HepG2 (cell line): ENCODE data around the gene LTB4R. TPM values are rescaled to one million over a fixed set of nuclear protein-coding genes. Genes with fewer than 3 reads are reported as not detected.

Source experiments
- ARNT ChIP-seq: fragments of 450-650 bp; IDR thresholded peaks from 2 replicates; pipeline ENCODE4 v1.6.1; 2017
- FOSL2 ChIP-seq: sonication (generic); formaldehyde crosslinking; IDR thresholded peaks from 2 replicates; pipeline ENCODE4 v1.4.0; 2020; ENCODE audit warnings: missing genetic modification reagents
- FOXA3 ChIP-seq: IDR thresholded peaks from 2 replicates; pipeline ENCODE4 v1.6.1; 2016; ENCODE audit warnings: missing genetic modification reagents, missing compliant biosample characterization
- HNF4A ChIP-seq: sonication (generic); formaldehyde crosslinking; IDR thresholded peaks from 2 replicates; pipeline ENCODE4 v1.4.0; 2020; ENCODE audit warnings: missing genetic modification reagents
- NFE2 ChIP-seq: sonication (generic); formaldehyde crosslinking; IDR thresholded peaks from 2 replicates; pipeline ENCODE4 v1.4.0; 2020; ENCODE audit warnings: missing genetic modification reagents
- NFIB ChIP-seq: sonication (generic); formaldehyde crosslinking; IDR thresholded peaks from 2 replicates; pipeline ENCODE4 v1.9.0; 2021; ENCODE audit warnings: missing genetic modification reagents, mild to moderate bottlenecking, borderline replicate concordance
- RBM22 ChIP-seq: fragments of 200-400 bp; formaldehyde crosslinking; optimal IDR thresholded peaks from 2 replicates; pipeline ENCODE3; 2017; ENCODE audit warnings: mild to moderate bottlenecking, low read length, moderate library complexity
- SSRP1 ChIP-seq: IDR thresholded peaks from 2 replicates; pipeline ENCODE4 v1.6.1; 2016; ENCODE audit warnings: control low read depth
- XRCC5 ChIP-seq: fragments of 200-400 bp; formaldehyde crosslinking; optimal IDR thresholded peaks from 2 replicates; pipeline ENCODE3; 2017; ENCODE audit warnings: mild to moderate bottlenecking, low read length
- ZNF207 ChIP-seq: fragments of 450-650 bp; IDR thresholded peaks from 2 replicates; pipeline ENCODE4 v1.6.1; 2016; ENCODE audit warnings: antibody characterized with exemption, borderline replicate concordance
- ZNF296 ChIP-seq: sonication (generic); formaldehyde crosslinking; conservative IDR thresholded peaks from 2 replicates; pipeline ENCODE4 v1.5.0; 2020; ENCODE audit warnings: mild to moderate bottlenecking, missing genetic modification reagents
- ZNF3 ChIP-seq: IDR thresholded peaks from 2 replicates; pipeline ENCODE4 v1.7.0; 2017; ENCODE audit warnings: inconsistent platforms
- ZNF501 ChIP-seq: sonication (generic); formaldehyde crosslinking; IDR thresholded peaks from 2 replicates; pipeline ENCODE4 v1.5.1; 2020; ENCODE audit warnings: mild to moderate bottlenecking, moderate library complexity, missing genetic modification reagents
- ZSCAN29 ChIP-seq: sonication (generic); formaldehyde crosslinking; conservative IDR thresholded peaks from 2 replicates; pipeline ENCODE4 v1.4.0; 2020; ENCODE audit warnings: mild to moderate bottlenecking, missing genetic modification reagents
- polyA plus RNA-seq, 8 experiments: library from polyadenylated mRNA; depleted of rRNA in 3 of 8; stranded (reverse) in 7 of 8; unstranded in 1 of 8; fragments of >200 nt; fragmentation: Illumina TruSeq in 4 of 8; extraction: Trizol in 4 of 8; gene quantifications; 2 replicates each; pipeline versions ENCODE4 v1.2.1 to v1.2.3, GENCODE V29; 2011 to 2016; ENCODE audit warnings: low read depth in 4 of 8, missing spikeins in 1 of 8, mixed read lengths in 1 of 8; ENCODE audit not compliant: insufficient read depth in 1 of 8
- total RNA-seq, 5 experiments: library from RNA; depleted of rRNA; stranded (reverse); fragments of >200 nt; fragmentation: Illumina TruSeq; extraction: Trizol; gene quantifications; 2 replicates each; pipeline ENCODE4 v1.2.3, GENCODE V29; 2016; ENCODE audit warnings: low read depth in 1 of 5
- TF ChIP-seq, protein P1 (sequence below): sonication (generic); formaldehyde crosslinking; IDR thresholded peaks from 2 replicates; pipeline ENCODE4 v1.4.0; 2020; ENCODE audit warnings: mild to moderate bottlenecking, missing genetic modification reagents
- TF ChIP-seq, protein P2 (sequence below): IDR thresholded peaks from 2 replicates; pipeline ENCODE4 v1.6.1; 2016; ENCODE audit warnings: low read depth
- TF ChIP-seq, protein P3 (sequence below): sonication (generic); formaldehyde crosslinking; IDR thresholded peaks from 2 replicates; pipeline ENCODE4 v1.4.0; 2020; ENCODE audit warnings: mild to moderate bottlenecking, low read depth, missing genetic modification reagents
- TF ChIP-seq, protein P4 (sequence below): sonication (generic); formaldehyde crosslinking; IDR thresholded peaks from 2 replicates; pipeline ENCODE4 v1.8.1; 2023; ENCODE audit warnings: mild to moderate bottlenecking, missing genetic modification reagents, borderline replicate concordance
- TF ChIP-seq, protein P5 (sequence below): sonication (generic); formaldehyde crosslinking; IDR thresholded peaks from 2 replicates; pipeline ENCODE4 v1.4.0; 2020; ENCODE audit warnings: missing genetic modification reagents; ENCODE audit errors: not compliant biosample characterization

LTB4R gene
- total and polyA plus RNA-seq, 2 of the 13 experiments (the other 11 are each of a cell fraction or from before 2014, with no cell fraction given): 3.2 to 8.2 TPM

DNA sequence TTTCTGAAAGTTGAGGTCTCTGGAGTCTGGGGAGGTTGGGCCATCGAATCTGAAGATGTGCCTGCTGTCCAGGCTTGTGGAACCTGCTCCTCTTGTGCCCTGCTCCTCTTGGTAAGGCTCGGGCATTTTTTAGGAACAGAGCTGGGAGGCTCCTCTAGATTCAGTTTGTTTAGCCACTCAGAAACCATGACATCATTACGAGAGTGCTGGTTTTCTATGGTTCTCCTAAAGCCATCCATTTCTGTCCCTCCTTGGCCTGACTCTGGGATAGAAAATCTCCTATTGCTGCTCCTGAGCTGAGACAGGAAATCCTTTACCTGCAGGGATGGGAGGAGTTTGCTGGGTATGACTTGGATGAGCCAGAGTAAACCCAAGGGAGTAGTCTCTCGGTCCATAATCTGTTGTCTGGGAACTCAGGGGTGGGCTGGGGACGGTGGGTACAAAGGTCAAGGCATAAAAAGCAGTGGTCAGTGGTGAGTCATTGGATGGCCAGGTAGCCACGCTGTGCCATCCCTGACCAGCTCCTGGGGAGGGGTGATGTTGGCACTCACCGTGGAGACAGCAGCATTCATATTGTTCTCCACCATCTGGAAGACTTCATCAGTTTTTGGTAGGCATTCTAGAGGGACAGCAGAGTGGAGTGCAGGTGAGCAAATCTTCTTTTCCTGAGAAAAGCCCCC is 26.0 kb downstream of the LTB4R start (continued):
- TF ChIP-seq, protein P1, sequence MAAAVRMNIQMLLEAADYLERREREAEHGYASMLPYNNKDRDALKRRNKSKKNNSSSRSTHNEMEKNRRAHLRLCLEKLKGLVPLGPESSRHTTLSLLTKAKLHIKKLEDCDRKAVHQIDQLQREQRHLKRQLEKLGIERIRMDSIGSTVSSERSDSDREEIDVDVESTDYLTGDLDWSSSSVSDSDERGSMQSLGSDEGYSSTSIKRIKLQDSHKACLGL (CRISPR knock-in tag): 0 out of 2 replicates have a peak, but pooled peaks have one; percentile 30
- TF ChIP-seq ZNF296 (CRISPR knock-in tag) (peak; percentile 61; the same call in 1 of the 2 replicates), ZNF3 (CRISPR knock-in tag) (no peak), ZNF501 (CRISPR knock-in tag) (no peak), RBM22 (no peak), FOXA3 (peak; percentile 12; the same call in 1 of the 2 replicates), HNF4A (CRISPR knock-in tag) (peak; percentile 29; the same call in 1 of the 2 replicates), NFIB (CRISPR knock-in tag) (no peak), ZSCAN29 (CRISPR knock-in tag) (no peak), ZNF207 (no peak), XRCC5 (no peak), SSRP1 (CRISPR knock-in tag) (0 out of 2 replicates have a peak, but pooled peaks have one; percentile 46), ARNT (no peak), FOSL2 (peak; percentile 92), NFE2 (CRISPR knock-in tag) (no peak)
- TF ChIP-seq, protein P2, sequence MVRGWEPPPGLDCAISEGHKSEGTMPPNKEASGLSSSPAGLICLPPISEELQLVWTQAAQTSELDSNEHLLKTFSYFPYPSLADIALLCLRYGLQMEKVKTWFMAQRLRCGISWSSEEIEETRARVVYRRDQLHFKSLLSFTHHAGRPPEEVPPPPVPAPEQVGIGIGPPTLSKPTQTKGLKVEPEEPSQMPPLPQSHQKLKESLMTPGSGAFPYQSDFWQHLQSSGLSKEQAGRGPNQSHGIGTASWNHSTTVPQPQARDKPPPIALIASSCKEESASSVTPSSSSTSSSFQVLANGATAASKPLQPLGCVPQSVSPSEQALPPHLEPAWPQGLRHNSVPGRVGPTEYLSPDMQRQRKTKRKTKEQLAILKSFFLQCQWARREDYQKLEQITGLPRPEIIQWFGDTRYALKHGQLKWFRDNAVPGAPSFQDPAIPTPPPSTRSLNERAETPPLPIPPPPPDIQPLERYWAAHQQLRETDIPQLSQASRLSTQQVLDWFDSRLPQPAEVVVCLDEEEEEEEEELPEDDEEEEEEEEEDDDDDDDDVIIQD (CRISPR knock-in tag): no peak
- TF ChIP-seq, protein P3, sequence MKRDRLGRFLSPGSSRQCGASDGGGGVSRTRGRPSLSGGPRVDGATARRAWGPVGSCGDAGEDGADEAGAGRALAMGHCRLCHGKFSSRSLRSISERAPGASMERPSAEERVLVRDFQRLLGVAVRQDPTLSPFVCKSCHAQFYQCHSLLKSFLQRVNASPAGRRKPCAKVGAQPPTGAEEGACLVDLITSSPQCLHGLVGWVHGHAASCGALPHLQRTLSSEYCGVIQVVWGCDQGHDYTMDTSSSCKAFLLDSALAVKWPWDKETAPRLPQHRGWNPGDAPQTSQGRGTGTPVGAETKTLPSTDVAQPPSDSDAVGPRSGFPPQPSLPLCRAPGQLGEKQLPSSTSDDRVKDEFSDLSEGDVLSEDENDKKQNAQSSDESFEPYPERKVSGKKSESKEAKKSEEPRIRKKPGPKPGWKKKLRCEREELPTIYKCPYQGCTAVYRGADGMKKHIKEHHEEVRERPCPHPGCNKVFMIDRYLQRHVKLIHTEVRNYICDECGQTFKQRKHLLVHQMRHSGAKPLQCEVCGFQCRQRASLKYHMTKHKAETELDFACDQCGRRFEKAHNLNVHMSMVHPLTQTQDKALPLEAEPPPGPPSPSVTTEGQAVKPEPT: no peak
- TF ChIP-seq, protein P4, sequence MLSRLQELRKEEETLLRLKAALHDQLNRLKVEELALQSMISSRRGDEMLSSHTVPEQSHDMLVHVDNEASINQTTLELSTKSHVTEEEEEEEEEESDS: no peak
- TF ChIP-seq, protein P5, sequence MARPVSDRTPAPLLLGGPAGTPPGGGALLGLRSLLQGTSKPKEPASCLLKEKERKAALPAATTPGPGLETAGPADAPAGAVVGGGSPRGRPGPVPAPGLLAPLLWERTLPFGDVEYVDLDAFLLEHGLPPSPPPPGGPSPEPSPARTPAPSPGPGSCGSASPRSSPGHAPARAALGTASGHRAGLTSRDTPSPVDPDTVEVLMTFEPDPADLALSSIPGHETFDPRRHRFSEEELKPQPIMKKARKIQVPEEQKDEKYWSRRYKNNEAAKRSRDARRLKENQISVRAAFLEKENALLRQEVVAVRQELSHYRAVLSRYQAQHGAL: no peak
